ENCODE data around the gene OPA3.

GRCh38 chr19:45558399-45558878 lies 26.2 kb downstream of the OPA3 start:
- peak; percentile 76 for TF ChIP-seq CTCF (conservative IDR thresholded peaks at IDR 0.05)
- no peak for TF ChIP-seq EZH2 (IDR thresholded peaks at IDR 0.05; ENCODE audit: low read depth)

Measured in PC-9 (cell line).